CD14-positive monocyte (primary cell): ENCODE data around the gene CCDC38. TPM values are rescaled to one million over a fixed set of nuclear protein-coding genes. Genes with fewer than 3 reads are reported as not detected.

Experiments used
- DNase-seq, 3 donors: peaks; one replicate each; pipeline ENCODE4 v3.0.0-alpha.2; 2011 to 2022
- H2AFZ ChIP-seq: 2 replicates; pipeline ENCODE4 v1.6.0; 2012; ENCODE audit warnings: mild to moderate bottlenecking, low read depth, low read length, inconsistent platforms; ENCODE audit not compliant: insufficient read depth, poor library complexity, severe bottlenecking
- H3K27ac ChIP-seq, 2 donors: 1 replicate in 1 of 2; 2 replicates in 1 of 2; pipeline ENCODE4 v1.5.1; 2012 to 2013; ENCODE audit warnings: low read length in 2 of 2, control low read depth in 1 of 2, inconsistent platforms in 1 of 2, low read depth in 1 of 2, mild to moderate bottlenecking in 1 of 2
- H3K27me3 ChIP-seq, 2 donors: one replicate each; pipeline versions ENCODE4 v1.6.0 to v1.6.1; 2011 to 2013; ENCODE audit warnings: low read length in 2 of 2; ENCODE audit not compliant: control insufficient read depth in 2 of 2, insufficient read depth in 2 of 2
- H3K36me3 ChIP-seq, 2 donors: replicated peaks in 1 of 2; 1 replicate in 1 of 2; 2 replicates in 1 of 2; pipeline versions ENCODE4 v1.5.1 to v1.6.1; 2012 to 2013; ENCODE audit warnings: low read length in 2 of 2, control low read depth in 1 of 2, inconsistent platforms in 1 of 2, mild to moderate bottlenecking in 1 of 2; ENCODE audit not compliant: insufficient read depth in 2 of 2, control insufficient read depth in 1 of 2
- H3K4me1 ChIP-seq, 2 donors: 1 replicate in 1 of 2; 2 replicates in 1 of 2; pipeline versions ENCODE4 v1.5.1 to v1.6.1; 2012 to 2013; ENCODE audit warnings: low read length in 2 of 2, control low read depth in 1 of 2, inconsistent platforms in 1 of 2, mild to moderate bottlenecking in 1 of 2, moderate library complexity in 1 of 2; ENCODE audit not compliant: insufficient read depth in 2 of 2, control insufficient read depth in 1 of 2
- H3K4me2 ChIP-seq: replicated peaks from 2 replicates; pipeline ENCODE3; 2012; ENCODE audit warnings: low read length, moderate library complexity, mild to moderate bottlenecking; ENCODE audit not compliant: poor library complexity, severe bottlenecking; ENCODE audit errors: extremely low read depth
- H3K4me3 ChIP-seq, 3 experiments: fragments of 200-600 bp in 1 of 3; sonication (generic) in 1 of 3; replicated peaks in 1 of 3; 1 replicate in 2 of 3; 2 replicates in 1 of 3; pipeline ENCODE4 v1.5.1; 2011 to 2013; ENCODE audit warnings: low read length in 3 of 3, mild to moderate bottlenecking in 3 of 3, control low read depth in 2 of 3, low read depth in 2 of 3, inconsistent platforms in 1 of 3, moderate library complexity in 1 of 3
- H3K79me2 ChIP-seq: 2 replicates; pipeline ENCODE4 v1.6.0; 2012; ENCODE audit warnings: mild to moderate bottlenecking, control low read depth, inconsistent platforms, low read length, moderate library complexity; ENCODE audit not compliant: insufficient read depth
- H3K9ac ChIP-seq: 2 replicates; pipeline ENCODE4 v1.6.0; 2017; ENCODE audit warnings: low read length, mild to moderate bottlenecking; ENCODE audit not compliant: insufficient read depth, poor library complexity, severe bottlenecking
- H3K9me3 ChIP-seq, 2 donors: replicated peaks in 1 of 2; 1 replicate in 1 of 2; 2 replicates in 1 of 2; pipeline versions ENCODE4 v1.5.1 to v1.6.1; 2012 to 2013; ENCODE audit warnings: low read length in 2 of 2, control low read depth in 1 of 2; ENCODE audit not compliant: control insufficient read depth in 1 of 2, insufficient read depth in 1 of 2
- H4K20me1 ChIP-seq: 2 replicates; pipeline ENCODE4 v1.6.0; 2012; ENCODE audit warnings: mild to moderate bottlenecking, low read length, control low read depth, moderate library complexity; ENCODE audit not compliant: insufficient read depth
- H3K27ac Mint-ChIP-seq, 7 donors: one replicate each; pipeline ENCODE4 v1.8.0; 2020; ENCODE audit warnings: mild to moderate bottlenecking in 7 of 7, mixed read lengths in 7 of 7, moderate library complexity in 6 of 7, inconsistent platforms in 2 of 7
- H3K27me3 Mint-ChIP-seq, 3 donors: one replicate each; pipeline ENCODE4 v1.8.0; 2021 to 2022; ENCODE audit warnings: low read depth in 3 of 3, mild to moderate bottlenecking in 3 of 3, mixed read lengths in 3 of 3, moderate library complexity in 3 of 3, inconsistent platforms in 1 of 3
- H3K36me3 Mint-ChIP-seq, 2 donors: one replicate each; pipeline ENCODE4 v1.8.0; 2020; ENCODE audit warnings: mixed read lengths in 2 of 2, inconsistent platforms in 1 of 2, mild to moderate bottlenecking in 1 of 2
- H3K4me1 Mint-ChIP-seq: one replicate; pipeline ENCODE4 v1.8.0; 2020; ENCODE audit warnings: mild to moderate bottlenecking, mixed read lengths
- H3K4me3 Mint-ChIP-seq, 2 donors: one replicate each; pipeline ENCODE4 v1.8.0; 2020; ENCODE audit warnings: mild to moderate bottlenecking in 2 of 2, mixed read lengths in 2 of 2, moderate library complexity in 1 of 2
- H3K9me3 Mint-ChIP-seq, 7 donors: one replicate each; pipeline ENCODE4 v1.8.0; 2020 to 2022; ENCODE audit warnings: mixed read lengths in 7 of 7, mild to moderate bottlenecking in 6 of 7, moderate library complexity in 6 of 7, inconsistent platforms in 2 of 7
- WGBS: methylation state at CpG from one replicate; pipeline ENCODE4 v1.1.5; 2013; ENCODE audit warnings: missing lambda C conversion rate; ENCODE audit not compliant: insufficient coverage; 5-methylcytosine and 5-hydroxymethylcytosine counted together
- intact Hi-C, 2 donors: fragments of 100-400 bp; cut with micrococcal nuclease; formaldehyde crosslinking; loops; one replicate each; pipeline versions ENCODE4 v1.15.0 to v1.15.1; 2023
- polyA plus RNA-seq, 3 donors: library from polyadenylated mRNA; depleted of rRNA in 1 of 3; unstranded in 2 of 3; stranded (reverse) in 1 of 3; fragments of 300-500 nt in 2 of 3; fragments of >200 nt in 1 of 3; fragmentation: Illumina TruSeq in 2 of 3; gene quantifications; 1 replicate in 2 of 3; 2 replicates in 1 of 3; pipeline ENCODE4 v1.2.3, GENCODE V29; 2012 to 2021
- TF ChIP-seq, protein P1 (sequence below): fragments of 200-600 bp; IDR thresholded peaks from one replicate; pipeline ENCODE4 v1.8.0; 2022; ENCODE audit warnings: antibody characterized with exemption, mild to moderate bottlenecking

CCDC38 gene
- polyA plus RNA-seq, 3 donors, result not detected

DNA sequence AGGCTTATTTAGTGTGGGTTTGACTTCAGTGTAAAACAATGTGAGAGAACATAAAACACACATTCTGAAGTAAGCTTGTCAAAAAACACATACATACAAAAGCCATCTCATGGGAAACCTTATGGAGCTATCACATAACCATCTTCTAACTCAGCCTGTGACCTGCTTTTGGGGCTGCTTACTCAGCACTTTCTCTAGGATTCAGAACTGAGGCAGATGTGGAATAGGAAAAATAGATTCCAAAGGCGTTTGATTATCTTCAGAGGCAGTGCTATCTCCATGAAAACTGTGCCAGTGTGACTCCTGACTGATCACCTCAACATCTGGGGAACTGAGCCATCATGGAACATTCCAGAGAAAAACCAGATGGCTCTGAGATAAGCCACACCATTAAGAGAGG, 40.2 kb upstream of the CCDC38 start:
- no peak overlapping the region for H3K4me3 Mint-ChIP-seq
- no peaks in the 10 kb centered on the region for H3K4me1 Mint-ChIP-seq
- H3K36me3 Mint-ChIP-seq, result peaks cover 69 to 96% of the 10 kb centered on the region in 2 donors
- TF ChIP-seq, protein P1, sequence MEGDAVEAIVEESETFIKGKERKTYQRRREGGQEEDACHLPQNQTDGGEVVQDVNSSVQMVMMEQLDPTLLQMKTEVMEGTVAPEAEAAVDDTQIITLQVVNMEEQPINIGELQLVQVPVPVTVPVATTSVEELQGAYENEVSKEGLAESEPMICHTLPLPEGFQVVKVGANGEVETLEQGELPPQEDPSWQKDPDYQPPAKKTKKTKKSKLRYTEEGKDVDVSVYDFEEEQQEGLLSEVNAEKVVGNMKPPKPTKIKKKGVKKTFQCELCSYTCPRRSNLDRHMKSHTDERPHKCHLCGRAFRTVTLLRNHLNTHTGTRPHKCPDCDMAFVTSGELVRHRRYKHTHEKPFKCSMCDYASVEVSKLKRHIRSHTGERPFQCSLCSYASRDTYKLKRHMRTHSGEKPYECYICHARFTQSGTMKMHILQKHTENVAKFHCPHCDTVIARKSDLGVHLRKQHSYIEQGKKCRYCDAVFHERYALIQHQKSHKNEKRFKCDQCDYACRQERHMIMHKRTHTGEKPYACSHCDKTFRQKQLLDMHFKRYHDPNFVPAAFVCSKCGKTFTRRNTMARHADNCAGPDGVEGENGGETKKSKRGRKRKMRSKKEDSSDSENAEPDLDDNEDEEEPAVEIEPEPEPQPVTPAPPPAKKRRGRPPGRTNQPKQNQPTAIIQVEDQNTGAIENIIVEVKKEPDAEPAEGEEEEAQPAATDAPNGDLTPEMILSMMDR, result no peak
- no peak overlapping the region for H3K4me2 ChIP-seq
- H3K9me3 Mint-ChIP-seq, result no peaks in the 10 kb centered on the region
- no peaks in the 10 kb centered on the region for H3K79me2 ChIP-seq
- H3K9me3 ChIP-seq, result no peaks in the 10 kb centered on the region
- WGBS, result no CpG with 5 or more reads among the region's 1 CpG
- no peaks in the 10 kb centered on the region for H3K4me1 ChIP-seq
- peaks cover 81 to 100% of the 10 kb centered on the region in 2 donors for H3K36me3 ChIP-seq
- no peak overlapping the region for H3K9ac ChIP-seq
- H3K4me3 ChIP-seq, result no peak overlapping the region
- H3K27ac Mint-ChIP-seq, result no peak overlapping the region
- no peaks in the 10 kb centered on the region for H3K27me3 ChIP-seq
- H4K20me1 ChIP-seq, result no peaks in the 10 kb centered on the region
- no peak overlapping the region for H2AFZ ChIP-seq
- intact Hi-C loops, result no loop called here
- H3K27ac ChIP-seq, result no peak overlapping the region
- no peaks in the 10 kb centered on the region for H3K27me3 Mint-ChIP-seq
- no peak for DNase-seq

DNA sequence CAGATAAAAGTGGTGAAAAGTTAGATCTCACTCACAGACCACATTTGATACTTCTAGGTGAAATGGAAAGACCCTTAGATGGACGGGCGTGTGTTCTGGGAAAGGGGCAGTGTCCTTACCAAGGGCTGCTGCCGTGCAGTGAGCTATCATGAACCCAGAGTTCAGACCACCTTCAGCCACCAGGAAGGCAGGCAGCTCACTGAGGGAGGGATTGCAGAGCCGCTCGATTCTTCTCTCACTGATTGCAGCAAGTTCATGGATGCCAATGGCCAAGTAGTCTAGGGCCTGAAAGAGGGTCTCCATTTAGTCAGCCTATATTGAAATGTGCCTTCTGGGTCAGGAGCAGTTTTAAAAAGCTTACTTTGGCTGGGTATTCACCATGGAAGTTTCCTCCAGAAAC, 38.0 kb upstream of the CCDC38 start:
- H4K20me1 ChIP-seq, result no peaks in the 10 kb centered on the region
- H3K36me3 Mint-ChIP-seq, result peaks cover 71 to 96% of the 10 kb centered on the region in 2 donors

More for the DNA sequence above, 38.0 kb upstream of the CCDC38 start:
- TF ChIP-seq, protein P1, result no peak
- H3K79me2 ChIP-seq, result no peaks in the 10 kb centered on the region
- H3K27me3 ChIP-seq, result no peaks in the 10 kb centered on the region
- no peak overlapping the region for H3K9ac ChIP-seq
- Mint-ChIP-seq H3K4me3 (no peak overlapping the region), H3K27ac (no peak overlapping the region), H3K9me3 (no peaks in the 10 kb centered on the region), H3K4me1 (no peaks in the 10 kb centered on the region), H3K27me3 (no peaks in the 10 kb centered on the region)
- no peak for DNase-seq
- no peak overlapping the region for H2AFZ ChIP-seq
- no peak overlapping the region for H3K27ac ChIP-seq
- 100% methylated on average over 3 of the region's 5 CpGs for WGBS
- H3K4me1 ChIP-seq, result no peaks in the 10 kb centered on the region
- H3K36me3 ChIP-seq, result peaks cover 89 to 100% of the 10 kb centered on the region in 2 donors
- no peaks in the 10 kb centered on the region for H3K9me3 ChIP-seq
- intact Hi-C loops, result no loop called here
- H3K4me3 ChIP-seq, result no peak overlapping the region
- H3K4me2 ChIP-seq, result no peak overlapping the region
